EH (cell line): Measurements from ENCODE around the gene HSD3B2.

Experiments
- DNase-seq: peaks from one replicate; pipeline ENCODE4 v3.0.0-alpha.2; 2015; ENCODE audit warnings: low read depth

HSD3B2 gene

DNA sequence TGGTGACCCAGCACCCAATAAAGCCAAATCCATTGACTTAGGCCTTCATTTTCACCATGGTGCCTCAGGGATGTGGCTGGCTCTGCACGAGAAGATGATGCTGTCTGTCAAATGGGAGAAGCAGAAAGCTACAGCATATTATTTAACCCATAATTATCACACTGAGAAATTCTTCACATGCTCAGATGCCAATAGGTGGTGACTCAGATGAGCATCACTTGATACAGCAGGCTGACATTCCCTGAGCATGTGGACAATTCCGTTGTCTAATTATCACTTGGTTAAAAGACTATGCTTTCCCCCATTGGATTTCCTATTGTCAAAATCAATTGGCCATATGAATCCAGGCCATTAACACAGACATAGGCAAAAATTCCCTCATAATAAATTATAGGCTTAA lies 48.0 kb downstream of the HSD3B2 start:
- no peak for DNase-seq

DNA sequence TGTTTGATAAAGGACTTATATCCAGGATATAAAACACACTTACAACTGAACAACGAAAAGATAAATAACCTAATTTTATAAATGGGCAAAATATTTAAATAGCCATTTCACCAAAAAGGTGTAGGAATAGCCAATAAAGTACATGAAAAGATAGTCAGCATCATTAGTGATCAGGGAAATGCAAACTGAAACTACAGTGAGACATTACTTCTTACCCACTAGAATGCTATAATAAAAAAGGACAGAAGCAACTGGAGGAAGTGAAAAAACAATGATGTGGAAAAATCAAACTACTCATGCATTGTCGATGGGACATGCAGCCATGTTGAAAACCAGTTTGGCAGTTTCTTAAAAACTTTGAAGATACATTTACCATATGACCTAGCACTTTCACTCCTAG lies 48.6 kb downstream of the HSD3B2 start:
- DNase-seq = no peak

DNA sequence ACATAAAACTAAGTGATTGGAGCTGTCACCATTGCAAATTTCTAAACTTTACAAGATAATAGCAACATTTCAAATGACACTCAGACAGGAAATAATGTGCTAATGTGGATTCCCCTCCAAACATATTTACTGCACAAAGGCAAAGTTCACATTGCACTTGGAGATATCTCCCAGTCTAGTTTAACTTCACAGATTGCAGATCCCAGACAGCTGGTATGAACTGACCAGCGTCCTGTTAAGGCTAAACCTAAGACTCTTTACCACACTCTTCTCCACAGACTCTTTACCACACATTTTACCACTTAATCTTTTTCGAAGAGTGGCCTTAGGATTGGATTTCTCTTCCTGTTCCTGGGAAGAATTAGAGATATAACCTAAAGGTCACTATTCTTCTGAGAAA lies 51.5 kb downstream of the HSD3B2 start:
- DNase-seq = no peak

DNA sequence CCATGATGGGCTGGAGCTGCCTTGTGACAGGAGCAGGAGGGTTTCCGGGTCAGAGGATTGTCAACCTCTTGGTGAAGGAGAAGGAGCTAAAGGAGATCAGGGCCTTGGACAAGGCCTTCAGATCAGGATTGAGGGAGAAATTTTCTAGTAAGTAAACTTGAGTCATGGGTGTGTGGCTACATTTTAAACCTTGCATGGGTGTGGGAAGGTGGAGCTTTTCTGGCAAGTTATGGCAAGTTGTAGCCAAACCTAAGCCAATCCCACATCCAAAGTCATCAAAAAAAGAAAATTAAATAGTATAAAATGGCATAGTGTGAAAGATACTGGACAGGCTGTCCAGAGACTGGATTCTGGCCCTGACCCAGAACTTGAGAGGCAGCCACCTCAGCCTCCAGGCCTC lies 52.3 kb downstream of the HSD3B2 start:
- DNase-seq = no peak

DNA sequence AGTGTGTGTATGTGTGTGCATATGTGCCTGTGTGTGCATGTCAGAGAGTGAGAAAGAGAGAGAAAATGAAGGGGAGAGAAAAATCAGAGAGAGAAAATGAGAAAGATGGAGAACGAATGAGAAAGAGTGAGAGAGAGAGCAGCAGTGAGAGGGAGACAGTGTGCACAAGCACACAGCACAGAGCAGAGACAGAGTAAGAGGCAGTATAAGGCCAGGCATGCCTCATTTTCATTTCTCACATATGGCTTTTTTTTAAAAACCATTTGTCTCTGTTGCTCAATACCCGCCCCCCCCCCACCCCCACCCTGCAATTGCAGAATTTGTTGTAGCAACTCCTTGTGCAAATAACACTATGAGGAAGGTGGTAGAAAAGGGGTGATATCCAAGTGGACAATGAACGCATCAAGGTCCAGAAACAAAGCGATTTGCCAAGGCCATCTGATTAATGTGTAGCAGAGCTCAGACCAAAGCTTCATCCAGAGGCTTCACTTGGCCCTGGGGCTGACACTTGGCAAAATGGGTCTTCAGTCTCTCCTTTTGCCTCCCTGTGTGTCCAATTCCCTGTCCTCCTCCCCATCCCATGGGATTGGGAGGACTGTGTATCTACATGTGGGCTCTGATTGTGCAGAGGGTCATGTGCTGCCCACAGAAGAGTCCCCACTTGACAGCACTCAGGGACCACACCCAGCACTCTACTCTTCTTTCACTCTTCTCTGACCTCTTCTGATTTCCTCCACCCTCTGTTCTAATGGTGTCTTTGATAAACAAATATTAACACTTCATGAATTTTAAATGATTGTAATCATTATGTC lies 53.1 kb downstream of the HSD3B2 start:
- DNase-seq = no peak

DNA sequence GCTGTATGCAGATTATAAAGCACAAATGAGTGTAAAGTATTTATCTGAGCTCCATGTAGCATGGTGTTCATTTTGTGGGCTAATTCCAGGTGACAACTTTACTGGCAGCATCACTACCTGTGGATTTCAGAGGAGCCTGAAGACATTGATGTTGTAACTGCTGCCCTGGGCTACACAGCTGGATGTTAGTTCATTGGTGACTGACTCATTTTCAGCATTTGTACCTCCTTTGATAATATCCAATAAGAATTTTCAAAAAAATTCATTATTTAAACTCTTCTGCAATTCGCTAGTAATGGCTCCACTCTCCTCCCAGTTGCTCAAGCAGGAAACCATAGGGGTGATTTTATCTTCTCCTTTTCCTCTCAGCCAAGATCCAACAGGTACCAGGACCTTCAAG lies 54.8 kb downstream of the HSD3B2 start:
- no peak for DNase-seq

DNA sequence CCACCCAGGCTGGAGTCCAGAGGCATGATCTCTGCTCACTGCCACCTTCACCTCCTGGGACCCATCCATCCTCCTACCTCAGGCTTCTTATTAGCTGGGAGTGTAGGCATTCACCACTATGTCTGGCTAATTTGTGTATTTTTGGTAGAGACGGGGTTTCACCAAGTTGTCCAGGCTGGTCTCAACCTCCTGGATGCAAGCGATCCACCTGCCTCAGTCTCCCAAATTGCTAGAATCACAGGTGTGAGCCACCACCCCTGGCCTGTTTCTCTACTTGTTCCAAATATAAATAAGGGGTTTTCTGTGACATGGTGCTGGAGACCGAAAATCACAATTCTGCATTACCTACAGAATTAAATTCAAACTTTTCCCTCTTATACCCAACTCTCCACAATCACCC lies 55.4 kb downstream of the HSD3B2 start:
- DNase-seq = no peak

DNA sequence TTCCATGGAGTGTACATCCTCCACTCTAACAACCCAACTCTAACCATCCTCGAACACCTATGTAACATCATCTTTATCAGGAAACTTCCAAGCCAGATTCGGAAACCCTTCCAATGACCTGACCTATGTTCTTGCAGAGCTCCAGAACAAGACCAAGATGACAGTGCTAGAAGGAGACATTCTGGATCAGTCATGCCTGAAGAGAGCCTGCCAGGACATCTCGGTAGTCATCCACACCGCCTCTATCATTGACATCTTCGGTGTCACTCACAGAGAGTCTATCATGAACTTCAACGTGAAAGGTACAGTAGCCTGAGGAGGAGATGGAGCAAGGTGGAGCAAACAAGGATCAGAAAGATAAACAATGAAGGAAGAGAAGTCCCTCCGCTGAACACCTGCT lies 56.0 kb downstream of the HSD3B2 start:
- no peak for DNase-seq

DNA sequence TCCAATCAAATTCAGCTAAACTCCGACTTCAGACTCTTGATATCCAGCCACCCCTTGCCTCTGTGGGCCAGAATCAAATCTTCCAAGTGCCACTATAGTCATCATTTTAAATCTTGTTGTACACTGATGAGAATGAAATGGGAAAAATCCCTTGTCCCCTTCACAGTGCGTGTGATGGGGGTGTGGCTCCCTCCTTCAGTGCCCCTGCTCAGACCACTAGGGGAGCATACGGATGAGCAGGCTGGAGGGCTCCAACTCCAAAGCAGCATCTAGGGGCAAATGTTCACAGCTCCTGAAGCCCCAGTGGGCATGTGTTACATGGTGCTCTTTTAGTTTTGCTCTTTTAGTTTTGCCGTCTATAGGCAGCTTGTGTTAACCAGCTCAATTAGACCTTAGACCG lies 56.6 kb downstream of the HSD3B2 start:
- no peak for DNase-seq

DNA sequence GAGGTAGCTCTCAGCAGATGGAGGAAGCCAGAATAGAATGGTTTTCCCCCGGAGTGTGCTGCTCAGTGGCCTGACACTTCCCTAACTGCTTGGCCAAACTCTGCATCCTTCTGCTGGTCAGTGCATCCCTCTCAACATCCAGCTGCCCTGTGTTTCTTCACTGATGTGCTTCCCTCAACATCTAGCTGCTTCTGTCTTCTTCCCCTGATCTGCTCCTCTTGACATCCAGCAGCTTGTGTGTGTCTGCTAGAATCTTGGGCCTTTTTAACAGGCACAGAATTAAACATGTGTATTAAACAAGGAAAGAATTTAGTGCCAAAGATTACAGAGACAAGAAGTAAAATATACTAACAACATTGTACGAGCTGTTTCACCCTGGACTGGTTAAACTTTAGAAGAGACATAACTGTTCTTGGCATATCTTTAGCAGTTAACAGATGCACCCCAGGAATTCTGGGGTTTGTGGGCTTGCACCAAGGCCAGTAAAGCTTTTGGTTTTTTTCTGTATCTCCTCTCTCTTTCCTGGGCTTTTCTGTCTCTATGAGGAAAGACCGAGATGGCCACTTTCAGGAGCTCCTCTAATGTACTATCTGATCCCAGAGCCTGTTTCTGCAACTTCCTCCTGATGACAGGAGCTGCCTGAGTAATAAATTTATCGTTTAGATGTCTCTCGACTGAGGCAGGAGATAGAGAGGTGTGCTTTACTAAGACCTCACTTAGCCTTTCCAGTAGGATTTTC lies 57.3 kb downstream of the HSD3B2 start:
- DNase-seq = no peak
